ENCODE results near the gene DCLK3. TPM values are rescaled to one million over a fixed set of nuclear protein-coding genes. Genes with fewer than 3 reads are reported as not detected.
A peak's percentile ranks its signal among the peaks of the same experiment; 100 is the strongest.

DCLK3 gene
- total RNA-seq, 1 donor from 2014 or later = 0.10 TPM

DNA sequence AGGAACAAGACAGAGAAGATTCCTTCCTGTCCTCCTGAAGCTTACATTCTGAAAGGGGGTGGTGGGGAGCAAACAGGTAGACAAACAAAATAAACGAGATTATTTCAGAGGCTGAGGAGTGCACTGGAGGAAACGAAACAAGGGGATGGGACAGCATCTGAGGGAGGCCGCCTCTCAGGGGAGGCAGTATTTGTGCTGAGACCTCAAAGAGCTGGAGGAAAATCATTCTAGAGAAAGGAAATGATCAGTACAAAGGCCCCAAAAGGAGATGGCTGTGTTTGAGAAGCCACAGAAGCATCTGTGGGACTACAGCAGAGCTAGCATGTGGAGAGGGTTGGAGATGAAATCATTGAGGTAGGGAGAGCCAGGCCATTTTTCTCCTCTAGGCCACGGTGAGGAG lies 55.1 kb downstream of the DCLK3 start:
- peaks cover 47% of the 10 kb centered on the region for H3K27me3 Mint-ChIP-seq
- no peak overlapping the region for H3K27ac Mint-ChIP-seq
- H3K4me1 Mint-ChIP-seq (ENCODE audit: unreplicated experiment) = no peaks in the 10 kb centered on the region
- no peaks in the 10 kb centered on the region for H3K36me3 Mint-ChIP-seq
- TF ChIP-seq, protein P1, sequence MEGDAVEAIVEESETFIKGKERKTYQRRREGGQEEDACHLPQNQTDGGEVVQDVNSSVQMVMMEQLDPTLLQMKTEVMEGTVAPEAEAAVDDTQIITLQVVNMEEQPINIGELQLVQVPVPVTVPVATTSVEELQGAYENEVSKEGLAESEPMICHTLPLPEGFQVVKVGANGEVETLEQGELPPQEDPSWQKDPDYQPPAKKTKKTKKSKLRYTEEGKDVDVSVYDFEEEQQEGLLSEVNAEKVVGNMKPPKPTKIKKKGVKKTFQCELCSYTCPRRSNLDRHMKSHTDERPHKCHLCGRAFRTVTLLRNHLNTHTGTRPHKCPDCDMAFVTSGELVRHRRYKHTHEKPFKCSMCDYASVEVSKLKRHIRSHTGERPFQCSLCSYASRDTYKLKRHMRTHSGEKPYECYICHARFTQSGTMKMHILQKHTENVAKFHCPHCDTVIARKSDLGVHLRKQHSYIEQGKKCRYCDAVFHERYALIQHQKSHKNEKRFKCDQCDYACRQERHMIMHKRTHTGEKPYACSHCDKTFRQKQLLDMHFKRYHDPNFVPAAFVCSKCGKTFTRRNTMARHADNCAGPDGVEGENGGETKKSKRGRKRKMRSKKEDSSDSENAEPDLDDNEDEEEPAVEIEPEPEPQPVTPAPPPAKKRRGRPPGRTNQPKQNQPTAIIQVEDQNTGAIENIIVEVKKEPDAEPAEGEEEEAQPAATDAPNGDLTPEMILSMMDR (conservative IDR thresholded peaks at IDR 0.05) = no peak
- DNase-seq (ENCODE audit: extremely low spot score, unreplicated experiment) = no peak
- no peak overlapping the region for H3K4me3 Mint-ChIP-seq
- no peaks in the 10 kb centered on the region for H3K9me3 Mint-ChIP-seq

- H3K9me3 Mint-ChIP-seq = no peaks in the 10 kb centered on the region
- no peak overlapping the region for H3K4me3 Mint-ChIP-seq
- no peaks in the 10 kb centered on the region for H3K36me3 Mint-ChIP-seq
- no peaks in the 10 kb centered on the region for H3K4me1 Mint-ChIP-seq (ENCODE audit: unreplicated experiment)
- peaks cover 51% of the 10 kb centered on the region for H3K27me3 Mint-ChIP-seq
- TF ChIP-seq, protein P1 (conservative IDR thresholded peaks at IDR 0.05) = peak; percentile 38
- no peak for DNase-seq (ENCODE audit: extremely low spot score, unreplicated experiment)
- no peak overlapping the region for H3K27ac Mint-ChIP-seq
Observed at GRCh38 chr3:36707623-36708409, 56.5 kb downstream of the DCLK3 start.

DNA sequence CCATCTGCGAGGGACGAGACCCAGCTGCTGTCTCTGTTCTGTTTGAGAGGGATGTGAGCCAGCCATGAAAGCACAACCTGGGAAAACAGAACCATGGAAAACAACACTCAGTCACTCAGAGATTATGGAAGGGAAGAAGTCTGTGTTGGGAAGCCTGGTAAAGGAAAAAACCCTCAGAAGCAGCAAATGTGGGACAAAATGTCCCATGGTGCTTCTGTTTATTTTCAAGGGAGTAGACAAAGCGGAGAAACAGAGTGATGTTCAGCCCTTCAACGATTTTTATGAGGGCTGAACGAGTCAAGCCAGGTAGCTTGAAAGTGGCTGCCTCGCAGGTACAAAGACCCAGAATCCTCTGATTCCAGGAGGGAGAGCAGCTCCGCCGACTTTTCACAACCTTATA lies 59.3 kb downstream of the DCLK3 start:
- DNase-seq (ENCODE audit: extremely low spot score, unreplicated experiment) = no peak
- no peaks in the 10 kb centered on the region for H3K4me1 Mint-ChIP-seq (ENCODE audit: unreplicated experiment)
- no peak overlapping the region for H3K27ac Mint-ChIP-seq
- no peaks in the 10 kb centered on the region for H3K36me3 Mint-ChIP-seq
- no peaks in the 10 kb centered on the region for H3K9me3 Mint-ChIP-seq
- peaks cover 38% of the 10 kb centered on the region for H3K27me3 Mint-ChIP-seq
- TF ChIP-seq, protein P1 (conservative IDR thresholded peaks at IDR 0.05) = no peak
- no peak overlapping the region for H3K4me3 Mint-ChIP-seq

- TF ChIP-seq, protein P1 (conservative IDR thresholded peaks at IDR 0.05) = no peak
- H3K27me3 Mint-ChIP-seq = peaks cover 40% of the 10 kb centered on the region
- H3K9me3 Mint-ChIP-seq = no peaks in the 10 kb centered on the region
Observed at GRCh38 chr3:36704280-36704679, 60.1 kb downstream of the DCLK3 start.

GRCh38 chr3:36701249-36701572 lies 63.1 kb downstream of the DCLK3 start:
- H3K9me3 Mint-ChIP-seq = no peaks in the 10 kb centered on the region
- H3K36me3 Mint-ChIP-seq = no peaks in the 10 kb centered on the region
- peaks cover 28% of the 10 kb centered on the region for H3K27me3 Mint-ChIP-seq
- TF ChIP-seq, protein P1 (conservative IDR thresholded peaks at IDR 0.05) = no peak
- no peak overlapping the region for H3K27ac Mint-ChIP-seq
- no peak overlapping the region for H3K4me3 Mint-ChIP-seq
- H3K4me1 Mint-ChIP-seq (ENCODE audit: unreplicated experiment) = no peaks in the 10 kb centered on the region
- DNase-seq (ENCODE audit: extremely low spot score, unreplicated experiment) = no peak

More at GRCh38 chr3:36704280-36704679, 60.1 kb downstream of the DCLK3 start:
- no peak for DNase-seq (ENCODE audit: extremely low spot score, unreplicated experiment)
- Mint-ChIP-seq H3K4me1 (ENCODE audit: unreplicated experiment) (no peaks in the 10 kb centered on the region), H3K4me3 (no peak overlapping the region), H3K27ac (no peak overlapping the region), H3K36me3 (no peaks in the 10 kb centered on the region)

All from type B pancreatic cell (in vitro differentiated cells).